AG04450 (cell line): Measurements from ENCODE around the gene RGS1. TPM values are rescaled to one million over a fixed set of nuclear protein-coding genes. Genes with fewer than 3 reads are reported as not detected.

Experiments
- CTCF ChIA-PET: fragments of 300-600, 350-600 bp; formaldehyde crosslinking; extraction: SDS; loops from one replicate; lab custom pipeline; 2022; ENCODE audit warnings: antibody characterized with exemption, inconsistent platforms; lab: Charles Lee
- POLR2A ChIA-PET: fragments of 350-600 bp; formaldehyde crosslinking; extraction: SDS; loops from one replicate; lab custom pipeline; 2021; ENCODE audit warnings: antibody characterized with exemption, inconsistent platforms; lab: Yijun Ruan, JAX
- DNase-seq: peaks from one replicate; pipeline ENCODE4 v3.0.0-alpha.2; 2011; ENCODE audit warnings: low read depth, low spot score
- H3K27ac ChIP-seq: one replicate; pipeline ENCODE4 v1.5.1; 2012; ENCODE audit warnings: low read depth, low read length, control low read depth
- H3K27me3 ChIP-seq: one replicate; pipeline ENCODE4 v1.6.0; 2012; ENCODE audit warnings: low read length; ENCODE audit not compliant: control insufficient read depth, insufficient read depth
- H3K4me3 ChIP-seq: 2 replicates; pipeline ENCODE4 v1.5.1; 2011; ENCODE audit warnings: mild to moderate bottlenecking, low read depth, low read length, control low read depth
- H3K9me3 ChIP-seq: 2 replicates; pipeline ENCODE4 v1.5.1; 2012; ENCODE audit warnings: low read length; ENCODE audit not compliant: control insufficient read depth, insufficient read depth
- CTCF ChIP-seq: IDR thresholded peaks from 2 replicates; pipeline ENCODE4 v1.5.1; 2011; ENCODE audit warnings: low read depth, low read length, control low read depth, inconsistent platforms
- polyA plus RNA-seq: library from polyadenylated mRNA; depleted of rRNA; stranded (reverse); fragments of >200 nt; gene quantifications from 2 replicates; pipeline ENCODE4 v1.2.3, GENCODE V29; 2011

RGS1 gene
- polyA plus RNA-seq, 1 experiment: not detected

- Histone ChIP-seq H3K27ac (no peak overlapping the region), H3K9me3 (no peaks in the 10 kb centered on the region), H3K4me3 (no peak overlapping the region), H3K27me3 (no peaks in the 10 kb centered on the region)
- CTCF ChIA-PET: no interaction called here
- TF ChIP-seq CTCF: no peak
- POLR2A ChIA-PET: no interaction called here
- no peak for DNase-seq
Observed at GRCh38 chr1:192547501-192547900, 28.1 kb upstream of the RGS1 start.

GRCh38 chr1:192549937-192550336, 25.6 kb upstream of the RGS1 start:
- POLR2A ChIA-PET: interaction anchor here (1.0 kb wide), 1 partner anchor 10 kb away, joined by 3 read pairs; no protein-coding TSS in a partner anchor
- CTCF ChIA-PET: interaction anchor here (1.4 to 1.9 kb wide), 2 partner anchors 9 to 72 kb away, joined by 3 to 5 read pairs; no protein-coding TSS in a partner anchor
- DNase-seq: no peak
- no peak overlapping the region for H3K4me3 ChIP-seq
- TF ChIP-seq CTCF: no peak
- H3K27me3 ChIP-seq: no peaks in the 10 kb centered on the region
- H3K9me3 ChIP-seq: no peaks in the 10 kb centered on the region
- H3K27ac ChIP-seq: no peak overlapping the region

- no peak for TF ChIP-seq CTCF
- POLR2A ChIA-PET: interaction anchor here (1.0 kb wide), 1 partner anchor 11 kb away, joined by 3 read pairs; no protein-coding TSS in a partner anchor
- H3K4me3 ChIP-seq: no peak overlapping the region
- no peak for DNase-seq
- CTCF ChIA-PET: interaction anchor here (0.6 to 1.9 kb wide), 3 partner anchors 7 to 77 kb away, joined by 3 to 5 read pairs (median 3); no protein-coding TSS in a partner anchor
- no peaks in the 10 kb centered on the region for H3K27me3 ChIP-seq
- H3K9me3 ChIP-seq: no peaks in the 10 kb centered on the region
- H3K27ac ChIP-seq: no peak overlapping the region
Observed at GRCh38 chr1:192550922-192551534, 24.5 kb upstream of the RGS1 start.

GRCh38 chr1:192552760-192553191, 22.8 kb upstream of the RGS1 start:
- DNase-seq: no peak
- ChIA-PET POLR2A (no interaction called here), CTCF (interaction anchor here (1.6 kb wide), 1 partner anchor 13 kb away, joined by 3 read pairs; no protein-coding TSS in a partner anchor)
- H3K27me3 ChIP-seq: no peaks in the 10 kb centered on the region
- no peaks in the 10 kb centered on the region for H3K9me3 ChIP-seq
- H3K4me3 ChIP-seq: no peak overlapping the region
- H3K27ac ChIP-seq: no peak overlapping the region
- no peak for TF ChIP-seq CTCF

GRCh38 chr1:192553741-192554140, 21.8 kb upstream of the RGS1 start:
- no peak for TF ChIP-seq CTCF
- Histone ChIP-seq H3K27ac (no peak overlapping the region), H3K4me3 (no peak overlapping the region), H3K27me3 (no peaks in the 10 kb centered on the region), H3K9me3 (no peaks in the 10 kb centered on the region)
- DNase-seq: no peak
- ChIA-PET POLR2A (interaction anchor here (0.7 kb wide), 1 partner anchor 38 kb away, joined by 5 read pairs; no protein-coding TSS in a partner anchor), CTCF (no interaction called here)
